IMR-90 (cell line): Measurements from ENCODE around the gene ORC2. TPM values are rescaled to one million over a fixed set of nuclear protein-coding genes. Genes with fewer than 3 reads are reported as not detected.

ENCODE experiments used
- ATAC-seq: fragments of 200-7000 bp; cut with Tn5 transposase; 2 replicates; pipeline ENCODE4 v1.9.1; 2020; ENCODE audit warnings: low read depth, mild to moderate bottlenecking, moderate library complexity
- BruUV-seq: library from RNA; stranded (reverse); fragments of 400-500 nt; replicated peaks from 2 replicates; lab custom pipeline; 2021; lab: Mats Ljungman, UMichigan
- CTCF ChIA-PET: fragments of 300-600 bp; formaldehyde crosslinking; extraction: SDS; loops from one replicate; lab custom pipeline; 2021; ENCODE audit warnings: antibody characterized with exemption; lab: Yijun Ruan, JAX
- POLR2A ChIA-PET: fragments of 300-600 bp; sonication (Branson Sonifier 250); formaldehyde crosslinking; loops from one replicate; lab custom pipeline; 2022; ENCODE audit warnings: antibody characterized with exemption; ENCODE audit not compliant: unreplicated experiment; lab: Charles Lee
- DNase-seq: peaks from one replicate; pipeline ENCODE4 v3.0.0; 2013
- H2AFZ ChIP-seq: replicated peaks from 2 replicates; pipeline ENCODE3; 2013; ENCODE audit warnings: low read length, mild to moderate bottlenecking; ENCODE audit not compliant: poor library complexity
- H2AK5ac ChIP-seq: 2 replicates; pipeline ENCODE4 v1.6.1; 2013; ENCODE audit warnings: low read depth, low read length, inconsistent platforms
- H2AK9ac ChIP-seq: replicated peaks from 2 replicates; pipeline ENCODE3; 2013; ENCODE audit warnings: mild to moderate bottlenecking, low read depth, low read length, moderate library complexity; ENCODE audit not compliant: poor library complexity
- H2BK120ac ChIP-seq: 2 replicates; pipeline ENCODE4 v1.6.1; 2013; ENCODE audit warnings: low read depth, low read length, inconsistent platforms
- H2BK15ac ChIP-seq: 3 replicates; pipeline ENCODE4 v1.6.1; 2013; ENCODE audit warnings: low read depth, low read length, inconsistent platforms
- H2BK20ac ChIP-seq: 2 replicates; pipeline ENCODE4 v1.6.1; 2013; ENCODE audit warnings: low read depth, mild to moderate bottlenecking, inconsistent platforms, low read length, moderate library complexity
- H2BK5ac ChIP-seq: 2 replicates; pipeline ENCODE4 v1.6.1; 2013; ENCODE audit warnings: mild to moderate bottlenecking, low read depth, low read length, inconsistent platforms; ENCODE audit not compliant: poor library complexity, severe bottlenecking
- H3K14ac ChIP-seq: replicated peaks from 2 replicates; pipeline ENCODE4 v1.6.1; 2013; ENCODE audit warnings: low read depth, low read length, inconsistent platforms
- H3K18ac ChIP-seq: 2 replicates; pipeline ENCODE4 v1.6.1; 2013; ENCODE audit warnings: low read depth, low read length, control low read depth
- H3K23ac ChIP-seq: 2 replicates; pipeline ENCODE4 v1.6.1; 2013; ENCODE audit warnings: low read depth, low read length, inconsistent platforms
- H3K27ac ChIP-seq: 2 replicates; pipeline ENCODE4 v1.5.1; 2013; ENCODE audit warnings: mild to moderate bottlenecking, control low read depth, low read length; ENCODE audit not compliant: insufficient read depth
- H3K27me3 ChIP-seq: 2 replicates; pipeline ENCODE4 v1.6.1; 2013; ENCODE audit warnings: low read length; ENCODE audit not compliant: control insufficient read depth, insufficient read depth
- H3K36me3 ChIP-seq: 2 replicates; pipeline ENCODE4 v1.6.1; 2013; ENCODE audit warnings: low read length, mixed read lengths; ENCODE audit not compliant: control insufficient read depth, insufficient read depth
- H3K4ac ChIP-seq: 2 replicates; pipeline ENCODE4 v1.6.1; 2013; ENCODE audit warnings: low read depth, low read length, inconsistent platforms
- H3K4me1 ChIP-seq: 2 replicates; pipeline ENCODE4 v1.6.1; 2013; ENCODE audit warnings: low read length, mixed read lengths; ENCODE audit not compliant: control insufficient read depth, insufficient read depth
- H3K4me2 ChIP-seq: 2 replicates; pipeline ENCODE4 v1.6.1; 2013; ENCODE audit warnings: low read depth, mild to moderate bottlenecking, control low read depth, low read length, moderate library complexity
- H3K4me3 ChIP-seq: 2 replicates; pipeline ENCODE4 v1.5.1; 2013; ENCODE audit warnings: low read depth, mild to moderate bottlenecking, control low read depth, low read length, moderate library complexity; ENCODE audit not compliant: insufficient read depth
- H3K56ac ChIP-seq: 2 replicates; pipeline ENCODE4 v1.6.1; 2013; ENCODE audit warnings: low read length, inconsistent platforms; ENCODE audit not compliant: insufficient read depth; ENCODE audit errors: extremely low read depth
- H3K79me1 ChIP-seq, 2 experiments: 2 replicates each; pipeline ENCODE4 v1.6.1; 2013; ENCODE audit warnings: low read length in 2 of 2, inconsistent platforms in 1 of 2, low read depth in 1 of 2
- H3K9ac ChIP-seq: 2 replicates; pipeline ENCODE4 v1.6.1; 2013; ENCODE audit warnings: low read depth, low read length, control low read depth
- H3K9me1 ChIP-seq: 2 replicates; pipeline ENCODE4 v1.6.1; 2013; ENCODE audit warnings: low read length, inconsistent platforms; ENCODE audit not compliant: insufficient read depth
- H3K9me3 ChIP-seq: 2 replicates; pipeline ENCODE4 v1.6.1; 2013; ENCODE audit warnings: low read length; ENCODE audit not compliant: control insufficient read depth, insufficient read depth
- H4K20me1 ChIP-seq: 2 replicates; pipeline ENCODE4 v1.6.1; 2013; ENCODE audit warnings: low read length, inconsistent platforms; ENCODE audit not compliant: insufficient read depth
- H4K5ac ChIP-seq: 2 replicates; pipeline ENCODE4 v1.6.1; 2013; ENCODE audit warnings: mild to moderate bottlenecking, low read depth, low read length, control low read depth
- H4K8ac ChIP-seq, 2 experiments: 2 replicates each; pipeline ENCODE4 v1.6.1; 2013; ENCODE audit warnings: low read depth in 2 of 2, low read length in 2 of 2, control low read depth in 1 of 2, inconsistent platforms in 1 of 2
- H4K91ac ChIP-seq: 2 replicates; pipeline ENCODE4 v1.6.1; 2013; ENCODE audit warnings: low read depth, low read length, inconsistent platforms; ENCODE audit not compliant: insufficient read depth
- BHLHE40 ChIP-seq: fragments of 150-350 bp; IDR thresholded peaks from 2 replicates; pipeline ENCODE4 v1.6.1; 2016; ENCODE audit warnings: mild to moderate bottlenecking, low read depth, low read length
- CEBPB ChIP-seq: IDR thresholded peaks from 2 replicates; pipeline ENCODE4 v1.6.1; 2012; ENCODE audit warnings: low read depth, low read length, improper control_type of control experiment
- CHD1 ChIP-seq: IDR thresholded peaks from 2 replicates; pipeline ENCODE4 v1.6.1; 2012; ENCODE audit warnings: low read depth, low read length, improper control_type of control experiment
- MAFK ChIP-seq: IDR thresholded peaks from 2 replicates; pipeline ENCODE4 v1.6.1; 2012; ENCODE audit warnings: low read depth, low read length, improper control_type of control experiment
- MAZ ChIP-seq: IDR thresholded peaks from 2 replicates; pipeline ENCODE4 v1.6.1; 2012; ENCODE audit warnings: low read depth, mild to moderate bottlenecking, low read length, improper control_type of control experiment, moderate library complexity, borderline replicate concordance
- NFE2L2 ChIP-seq: fragments of 150-350 bp; IDR thresholded peaks from 2 replicates; pipeline ENCODE4 v1.6.1; 2016; ENCODE audit warnings: low read depth, mild to moderate bottlenecking, low read length
- POLR2A ChIP-seq: IDR thresholded peaks from 2 replicates; pipeline ENCODE4 v1.6.1; 2012; ENCODE audit warnings: mild to moderate bottlenecking, low read depth, low read length
- WGBS, 2 experiments: methylation state at CpG; one replicate each; pipeline versions ENCODE4 v1.1.5 to v1.1.7; 2013; ENCODE audit warnings: missing lambda C conversion rate in 2 of 2; ENCODE audit not compliant: insufficient read length in 1 of 2; ENCODE audit errors: extremely low coverage in 2 of 2; 5-methylcytosine and 5-hydroxymethylcytosine counted together
- dilution Hi-C: fragments of 300-500 bp; cut with HindIII; formaldehyde crosslinking; loops from one replicate; pipeline ENCODE4 v1.14.3; 2018; ENCODE audit warnings: low sequenced_read_pairs; ENCODE audit not compliant: unreplicated experiment
- in situ Hi-C: fragments of 300-500 bp; cut with MboI; formaldehyde crosslinking; loops from 3 replicates; pipeline ENCODE4 v1.14.3; 2019; ENCODE audit warnings: low sequenced_read_pairs, inconsistent platforms, mixed read lengths
- intact Hi-C: fragments of 100-400 bp; cut with micrococcal nuclease; formaldehyde crosslinking; loops from 2 replicates; pipeline ENCODE4 v1.10.0; 2022
- polyA plus RNA-seq, 3 experiments: library from polyadenylated mRNA; depleted of rRNA; stranded (reverse); fragments of >200 nt; gene quantifications; 2 replicates each; pipeline ENCODE4 v1.2.3, GENCODE V29; 2012; ENCODE audit warnings: low replicate concordance in 1 of 3
- total RNA-seq: library from RNA; depleted of rRNA; stranded (reverse); fragments of >200 nt; gene quantifications from 2 replicates; pipeline ENCODE4 v1.2.3, GENCODE V29; 2012
- TF ChIP-seq, protein P1 (sequence below): fragments of 150-350 bp; IDR thresholded peaks from 2 replicates; pipeline ENCODE4 v1.6.1; 2016; ENCODE audit warnings: low read depth, mild to moderate bottlenecking, low read length, moderate library complexity, borderline replicate concordance
- TF ChIP-seq, protein P2 (sequence below): conservative IDR thresholded peaks from 2 replicates; pipeline ENCODE4 v1.5.1; 2012; ENCODE audit warnings: mild to moderate bottlenecking, low read depth, low read length, improper control_type of control experiment

The ORC2 gene
- total and polyA plus RNA-seq, 2 of the 4 experiments (the other 2 are of a cell fraction): 4.4 to 10.0 TPM

DNA sequence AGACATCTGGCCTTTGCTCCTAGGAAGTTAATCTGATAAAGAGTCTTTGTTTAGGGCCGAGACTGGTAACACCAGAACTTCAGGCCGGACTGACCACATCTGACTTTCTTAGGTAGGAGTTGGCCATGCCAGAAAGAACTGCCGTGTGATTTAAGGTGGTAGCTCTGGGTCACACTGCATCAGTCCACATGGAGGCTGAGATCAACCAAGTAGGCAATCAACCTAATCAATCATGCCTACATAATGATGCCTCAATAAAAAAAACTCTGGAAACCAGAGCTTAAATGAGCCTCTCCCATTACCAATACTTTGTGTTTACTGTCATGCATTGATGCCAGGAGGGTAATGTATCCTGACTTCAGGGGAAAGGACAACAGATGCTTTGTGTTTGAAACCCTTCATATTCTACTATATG, 44.1 kb upstream of the ORC2 start:
- H3K9me1 ChIP-seq: 0 out of 2 replicates have a peak, but pooled peaks cover 2% of the 10 kb centered on the region
- H3K23ac ChIP-seq: no peak overlapping the region
- no peak overlapping the region for H2AFZ ChIP-seq
- no peak for DNase-seq
- H3K79me1 ChIP-seq: no peaks in the 10 kb centered on the region
- H4K8ac ChIP-seq: no peak overlapping the region
- no peak overlapping the region for H2BK20ac ChIP-seq
- H3K18ac ChIP-seq: no peak overlapping the region
- TF ChIP-seq POLR2A (no peak), MAFK (no peak), MAZ (no peak), BHLHE40 (no peak), CEBPB (no peak), CHD1 (no peak), NFE2L2 (no peak)
- TF ChIP-seq, protein P1, sequence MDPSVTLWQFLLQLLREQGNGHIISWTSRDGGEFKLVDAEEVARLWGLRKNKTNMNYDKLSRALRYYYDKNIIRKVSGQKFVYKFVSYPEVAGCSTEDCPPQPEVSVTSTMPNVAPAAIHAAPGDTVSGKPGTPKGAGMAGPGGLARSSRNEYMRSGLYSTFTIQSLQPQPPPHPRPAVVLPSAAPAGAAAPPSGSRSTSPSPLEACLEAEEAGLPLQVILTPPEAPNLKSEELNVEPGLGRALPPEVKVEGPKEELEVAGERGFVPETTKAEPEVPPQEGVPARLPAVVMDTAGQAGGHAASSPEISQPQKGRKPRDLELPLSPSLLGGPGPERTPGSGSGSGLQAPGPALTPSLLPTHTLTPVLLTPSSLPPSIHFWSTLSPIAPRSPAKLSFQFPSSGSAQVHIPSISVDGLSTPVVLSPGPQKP: no peak
- TF ChIP-seq, protein P2, sequence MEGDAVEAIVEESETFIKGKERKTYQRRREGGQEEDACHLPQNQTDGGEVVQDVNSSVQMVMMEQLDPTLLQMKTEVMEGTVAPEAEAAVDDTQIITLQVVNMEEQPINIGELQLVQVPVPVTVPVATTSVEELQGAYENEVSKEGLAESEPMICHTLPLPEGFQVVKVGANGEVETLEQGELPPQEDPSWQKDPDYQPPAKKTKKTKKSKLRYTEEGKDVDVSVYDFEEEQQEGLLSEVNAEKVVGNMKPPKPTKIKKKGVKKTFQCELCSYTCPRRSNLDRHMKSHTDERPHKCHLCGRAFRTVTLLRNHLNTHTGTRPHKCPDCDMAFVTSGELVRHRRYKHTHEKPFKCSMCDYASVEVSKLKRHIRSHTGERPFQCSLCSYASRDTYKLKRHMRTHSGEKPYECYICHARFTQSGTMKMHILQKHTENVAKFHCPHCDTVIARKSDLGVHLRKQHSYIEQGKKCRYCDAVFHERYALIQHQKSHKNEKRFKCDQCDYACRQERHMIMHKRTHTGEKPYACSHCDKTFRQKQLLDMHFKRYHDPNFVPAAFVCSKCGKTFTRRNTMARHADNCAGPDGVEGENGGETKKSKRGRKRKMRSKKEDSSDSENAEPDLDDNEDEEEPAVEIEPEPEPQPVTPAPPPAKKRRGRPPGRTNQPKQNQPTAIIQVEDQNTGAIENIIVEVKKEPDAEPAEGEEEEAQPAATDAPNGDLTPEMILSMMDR: no peak
- no peaks in the 10 kb centered on the region for H4K20me1 ChIP-seq
- no peak overlapping the region for H3K14ac ChIP-seq
- BruUV-seq: no TSS peak
- ChIA-PET CTCF (no interaction called here), POLR2A (no interaction called here)
- H2BK5ac ChIP-seq: no peak overlapping the region
- ATAC-seq: no peak
- H3K9me3 ChIP-seq: no peaks in the 10 kb centered on the region
- no peak overlapping the region for H3K9ac ChIP-seq
- intact Hi-C loops (no loop called here), dilution Hi-C loops (no loop called here), in situ Hi-C loops (no loop called here)
- H3K27me3 ChIP-seq: no peaks in the 10 kb centered on the region
- H2BK120ac ChIP-seq: no peak overlapping the region
- H3K4me2 ChIP-seq: no peak overlapping the region
- no peak overlapping the region for H4K5ac ChIP-seq
- no peak overlapping the region for H3K4me3 ChIP-seq
- H2AK9ac ChIP-seq: no peak overlapping the region
- WGBS, 2 experiments: 100% methylated on average over 1 of the region's 3 CpGs; no CpG with 5 or more reads in 1 of the 2 experiments
- H4K91ac ChIP-seq: no peak overlapping the region
- no peaks in the 10 kb centered on the region for H3K4me1 ChIP-seq
- H3K4ac ChIP-seq: no peak overlapping the region
- H3K27ac ChIP-seq: no peak overlapping the region
- peaks cover 6% of the 10 kb centered on the region for H3K36me3 ChIP-seq
- H2AK5ac ChIP-seq: no peak overlapping the region
- no peak overlapping the region for H2BK15ac ChIP-seq
- no peak overlapping the region for H3K56ac ChIP-seq
